OCI-LY7 (cell line): Measurements from ENCODE around the gene AGBL3. TPM values are rescaled to one million over a fixed set of nuclear protein-coding genes. Genes with fewer than 3 reads are reported as not detected.

Experiments used
- BruUV-seq: library from RNA; stranded (reverse); fragments of 400-500 nt; replicated peaks from 2 replicates; lab custom pipeline; 2021; lab: Mats Ljungman, UMichigan
- CTCF ChIA-PET: fragments of 300-600 bp; sonication (Branson Sonifier 250); formaldehyde crosslinking; loops from one replicate; lab custom pipeline; 2022; ENCODE audit warnings: antibody characterized with exemption; ENCODE audit not compliant: unreplicated experiment; lab: Charles Lee
- POLR2A ChIA-PET: fragments of 300-600 bp; sonication (Branson Sonifier 250); formaldehyde crosslinking; loops from one replicate; lab custom pipeline; 2022; ENCODE audit warnings: antibody characterized with exemption; lab: Charles Lee
- DNase-seq: peaks from one replicate; pipeline ENCODE4 v3.0.0-alpha.2; 2015; ENCODE audit warnings: low spot score
- H2AFZ ChIP-seq: fragments of 200-600 bp; sonication (generic), shearing (Covaris generic); 2 replicates; pipeline ENCODE4 v1.6.1; 2014; ENCODE audit warnings: mild to moderate bottlenecking, antibody characterized with exemption, low read length, moderate library complexity
- H3K27ac ChIP-seq: fragments of 200-600 bp; sonication (generic); 2 replicates; pipeline ENCODE4 v1.5.1; 2014; ENCODE audit warnings: mixed run types, low read depth, mild to moderate bottlenecking, moderate library complexity, low read length, inconsistent platforms; ENCODE audit not compliant: poor library complexity, severe bottlenecking
- H3K36me3 ChIP-seq: fragments of 200-600 bp; sonication (generic); 2 replicates; pipeline ENCODE4 v1.6.1; 2014; ENCODE audit warnings: mild to moderate bottlenecking, antibody characterized with exemption, low read length, moderate library complexity, mixed read lengths; ENCODE audit not compliant: insufficient read depth
- H3K4me1 ChIP-seq: fragments of 200-600 bp; sonication (generic); 2 replicates; pipeline ENCODE4 v1.5.1; 2014; ENCODE audit warnings: mild to moderate bottlenecking, low read length; ENCODE audit not compliant: insufficient read depth, poor library complexity, severe bottlenecking
- H3K4me2 ChIP-seq: fragments of 200-600 bp; sonication (generic); 2 replicates; pipeline ENCODE4 v1.6.1; 2014; ENCODE audit warnings: mild to moderate bottlenecking, low read length
- H3K4me3 ChIP-seq: fragments of 200-600 bp; sonication (generic); 2 replicates; pipeline ENCODE4 v1.5.1; 2014; ENCODE audit warnings: mild to moderate bottlenecking, low read depth, low read length; ENCODE audit not compliant: poor library complexity, severe bottlenecking
- H3K79me2 ChIP-seq: fragments of 200-600 bp; sonication (generic); 2 replicates; pipeline ENCODE4 v1.6.1; 2016; ENCODE audit warnings: low read depth, mild to moderate bottlenecking, low read length, moderate library complexity, mixed read lengths; ENCODE audit not compliant: insufficient read depth
- H3K9me2 ChIP-seq: fragments of 200-600 bp; sonication (generic); 2 replicates; pipeline ENCODE4 v1.6.1; 2016; ENCODE audit warnings: mild to moderate bottlenecking, low read length, mixed read lengths; ENCODE audit not compliant: insufficient read depth
- H3K9me3 ChIP-seq: fragments of 200-600 bp; sonication (generic); 2 replicates; pipeline ENCODE4 v1.6.1; 2014; ENCODE audit warnings: mild to moderate bottlenecking, mixed run types, low read length, mixed read lengths
- H4K20me1 ChIP-seq: fragments of 200-600 bp; sonication (generic); 2 replicates; pipeline ENCODE4 v1.6.1; 2014; ENCODE audit warnings: mild to moderate bottlenecking, antibody characterized with exemption, low read length, moderate library complexity, mixed read lengths; ENCODE audit not compliant: insufficient read depth
- EZH2phosphoT487 ChIP-seq: fragments of 200-600 bp; sonication (generic); IDR thresholded peaks from 2 replicates; pipeline ENCODE4 v1.6.1; 2018; ENCODE audit warnings: low read depth, borderline replicate concordance, mild to moderate bottlenecking, mixed run types, antibody characterized with exemption, low read length, moderate library complexity, mixed read lengths
- intact Hi-C: fragments of 100-400 bp; cut with micrococcal nuclease; formaldehyde crosslinking; loops from one replicate; pipeline ENCODE4 v1.10.0; 2022; ENCODE audit not compliant: unreplicated experiment
- total RNA-seq, 2 experiments: library from RNA; depleted of rRNA in 1 of 2; stranded (reverse); fragments of >200 nt in 1 of 2; shearing (Covaris generic) in 1 of 2; gene quantifications; 2 replicates each; pipeline ENCODE4 v1.2.3, GENCODE V29; 2014 to 2022
- TF ChIP-seq, protein P1 (sequence below): fragments of 200-600 bp; sonication (generic); conservative IDR thresholded peaks from 2 replicates; pipeline ENCODE4 v1.5.1; 2014; ENCODE audit warnings: mild to moderate bottlenecking, antibody characterized with exemption, low read length, moderate library complexity, mixed read lengths

Gene AGBL3
- total RNA-seq, 2 experiments from 2014 or later, result 3.5 to 4.9 TPM

- Histone ChIP-seq H3K4me2 (no peak overlapping the region), H3K79me2 (no peaks in the 10 kb centered on the region), H3K4me3 (no peak overlapping the region), H4K20me1 (no peaks in the 10 kb centered on the region), H2AFZ (no peak overlapping the region), H3K36me3 (no peaks in the 10 kb centered on the region), H3K27ac (no peak overlapping the region), H3K9me2 (no peaks in the 10 kb centered on the region), H3K9me3 (no peaks in the 10 kb centered on the region), H3K4me1 (no peaks in the 10 kb centered on the region)
- ChIA-PET CTCF (no interaction called here), POLR2A (interaction anchor here (1.0 kb wide), 1 partner anchor 11 kb away, joined by 3 read pairs; no protein-coding TSS in a partner anchor)
- BruUV-seq, result no TSS peak
- TF ChIP-seq EZH2phosphoT487, result no peak
- TF ChIP-seq, protein P1, sequence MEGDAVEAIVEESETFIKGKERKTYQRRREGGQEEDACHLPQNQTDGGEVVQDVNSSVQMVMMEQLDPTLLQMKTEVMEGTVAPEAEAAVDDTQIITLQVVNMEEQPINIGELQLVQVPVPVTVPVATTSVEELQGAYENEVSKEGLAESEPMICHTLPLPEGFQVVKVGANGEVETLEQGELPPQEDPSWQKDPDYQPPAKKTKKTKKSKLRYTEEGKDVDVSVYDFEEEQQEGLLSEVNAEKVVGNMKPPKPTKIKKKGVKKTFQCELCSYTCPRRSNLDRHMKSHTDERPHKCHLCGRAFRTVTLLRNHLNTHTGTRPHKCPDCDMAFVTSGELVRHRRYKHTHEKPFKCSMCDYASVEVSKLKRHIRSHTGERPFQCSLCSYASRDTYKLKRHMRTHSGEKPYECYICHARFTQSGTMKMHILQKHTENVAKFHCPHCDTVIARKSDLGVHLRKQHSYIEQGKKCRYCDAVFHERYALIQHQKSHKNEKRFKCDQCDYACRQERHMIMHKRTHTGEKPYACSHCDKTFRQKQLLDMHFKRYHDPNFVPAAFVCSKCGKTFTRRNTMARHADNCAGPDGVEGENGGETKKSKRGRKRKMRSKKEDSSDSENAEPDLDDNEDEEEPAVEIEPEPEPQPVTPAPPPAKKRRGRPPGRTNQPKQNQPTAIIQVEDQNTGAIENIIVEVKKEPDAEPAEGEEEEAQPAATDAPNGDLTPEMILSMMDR, result no peak
- intact Hi-C loops, result no loop called here
- DNase-seq, result no peak
Measured at GRCh38 chr7:135074531-135074930, 88.2 kb downstream of the AGBL3 start.

DNA sequence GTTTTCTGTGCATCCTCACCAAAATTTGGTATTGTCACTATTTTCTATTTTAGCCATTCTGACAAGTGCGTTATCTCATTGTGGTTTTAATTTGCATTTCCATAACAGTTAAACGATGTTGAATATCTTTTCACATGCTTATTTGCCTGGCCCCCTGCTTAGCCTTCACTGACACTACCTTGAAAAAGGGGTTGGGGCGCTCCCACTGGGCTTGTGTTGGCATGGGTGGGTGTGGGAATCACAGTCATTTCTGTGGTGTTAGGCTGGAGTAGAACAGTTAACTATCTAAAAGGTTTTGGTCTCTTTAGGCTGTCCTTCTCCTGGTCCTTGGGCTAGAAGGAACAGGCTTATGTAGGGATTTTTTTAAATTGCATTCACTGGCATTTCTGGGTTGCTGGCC is 89.4 kb downstream of the AGBL3 start:
- intact Hi-C loops, result no loop called here
- H3K4me3 ChIP-seq, result no peak overlapping the region
- TF ChIP-seq, protein P1, result no peak
- no peaks in the 10 kb centered on the region for H4K20me1 ChIP-seq
- no peaks in the 10 kb centered on the region for H3K9me3 ChIP-seq
- no peaks in the 10 kb centered on the region for H3K79me2 ChIP-seq
- no peaks in the 10 kb centered on the region for H3K36me3 ChIP-seq
- no peaks in the 10 kb centered on the region for H3K4me1 ChIP-seq
- H2AFZ ChIP-seq, result no peak overlapping the region
- H3K9me2 ChIP-seq, result no peaks in the 10 kb centered on the region
- H3K27ac ChIP-seq, result no peak overlapping the region
- no peak for DNase-seq
- ChIA-PET POLR2A (no interaction called here), CTCF (no interaction called here)
- BruUV-seq, result no TSS peak
- no peak overlapping the region for H3K4me2 ChIP-seq

GRCh38 chr7:135076882-135077281 is 90.6 kb downstream of the AGBL3 start:
- CTCF ChIA-PET, result no interaction called here
- Histone ChIP-seq H3K79me2 (no peaks in the 10 kb centered on the region), H3K9me3 (no peaks in the 10 kb centered on the region), H2AFZ (no peak overlapping the region), H3K4me1 (no peaks in the 10 kb centered on the region), H3K4me3 (no peak overlapping the region), H3K36me3 (no peaks in the 10 kb centered on the region), H3K27ac (no peak overlapping the region), H3K4me2 (no peak overlapping the region), H3K9me2 (no peaks in the 10 kb centered on the region), H4K20me1 (no peaks in the 10 kb centered on the region)
- BruUV-seq, result no TSS peak
- DNase-seq, result no peak
- POLR2A ChIA-PET, result interaction anchor here (0.7 kb wide), 2 partner anchors 82 to 398 kb away, joined by 3 read pairs; no protein-coding TSS in a partner anchor
- no peak for TF ChIP-seq EZH2phosphoT487
- TF ChIP-seq, protein P1, result no peak
- intact Hi-C loops, result no loop called here
